ENCODE measurements around the gene LANCL1.

- TF ChIP-seq POLR2A (IDR thresholded peaks at IDR 0.05) = no peak
- TF ChIP-seq, protein P1, sequence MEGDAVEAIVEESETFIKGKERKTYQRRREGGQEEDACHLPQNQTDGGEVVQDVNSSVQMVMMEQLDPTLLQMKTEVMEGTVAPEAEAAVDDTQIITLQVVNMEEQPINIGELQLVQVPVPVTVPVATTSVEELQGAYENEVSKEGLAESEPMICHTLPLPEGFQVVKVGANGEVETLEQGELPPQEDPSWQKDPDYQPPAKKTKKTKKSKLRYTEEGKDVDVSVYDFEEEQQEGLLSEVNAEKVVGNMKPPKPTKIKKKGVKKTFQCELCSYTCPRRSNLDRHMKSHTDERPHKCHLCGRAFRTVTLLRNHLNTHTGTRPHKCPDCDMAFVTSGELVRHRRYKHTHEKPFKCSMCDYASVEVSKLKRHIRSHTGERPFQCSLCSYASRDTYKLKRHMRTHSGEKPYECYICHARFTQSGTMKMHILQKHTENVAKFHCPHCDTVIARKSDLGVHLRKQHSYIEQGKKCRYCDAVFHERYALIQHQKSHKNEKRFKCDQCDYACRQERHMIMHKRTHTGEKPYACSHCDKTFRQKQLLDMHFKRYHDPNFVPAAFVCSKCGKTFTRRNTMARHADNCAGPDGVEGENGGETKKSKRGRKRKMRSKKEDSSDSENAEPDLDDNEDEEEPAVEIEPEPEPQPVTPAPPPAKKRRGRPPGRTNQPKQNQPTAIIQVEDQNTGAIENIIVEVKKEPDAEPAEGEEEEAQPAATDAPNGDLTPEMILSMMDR (IDR thresholded peaks at IDR 0.05) = no peak
Observed at GRCh38 chr2:210387074-210387473, 89.5 kb downstream of the LANCL1 start.
